ENCODE data around the gene ZFP90.

Gene ZFP90

DNA sequence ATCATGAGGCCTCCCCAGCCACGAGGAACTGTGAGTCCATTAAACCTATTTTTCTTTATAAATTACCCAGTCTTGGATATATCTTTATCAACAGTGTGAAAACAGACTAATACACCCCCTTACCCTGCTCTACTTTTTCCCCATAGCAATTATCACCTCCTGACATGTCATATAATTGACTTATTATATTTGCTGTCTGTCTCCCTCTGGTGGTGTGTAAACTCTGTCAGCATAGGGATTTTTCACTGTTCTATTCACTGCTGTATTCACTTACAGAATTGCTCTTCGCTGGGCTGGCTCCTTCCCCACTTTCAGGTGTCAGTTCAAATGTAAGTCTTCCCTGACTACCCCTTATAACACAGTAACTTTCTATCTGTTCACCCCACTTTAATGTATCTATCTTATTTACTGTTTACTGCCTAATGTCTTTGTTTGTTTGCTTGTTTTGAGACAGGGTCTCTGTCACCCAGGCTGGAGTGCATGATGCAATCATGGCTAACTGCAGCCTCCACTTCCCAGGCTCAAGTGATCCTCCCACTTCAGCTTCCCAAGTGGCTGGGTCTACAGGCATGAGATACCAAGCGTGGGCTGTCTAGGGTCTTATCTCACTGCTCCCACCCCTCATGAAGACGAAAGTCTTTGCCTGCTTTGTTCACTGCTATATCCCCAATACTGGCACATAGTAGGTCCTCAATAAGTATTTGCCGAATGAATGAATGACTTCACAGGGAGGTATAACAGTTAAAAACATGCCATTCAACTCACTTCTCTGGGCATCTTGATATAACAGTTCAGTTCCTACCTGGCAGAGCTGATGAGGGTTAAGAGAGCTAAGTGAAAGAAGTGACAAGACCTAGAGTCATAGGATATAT is 53.6 kb downstream of the ZFP90 start:
- no peak for FAIRE-seq

DNA sequence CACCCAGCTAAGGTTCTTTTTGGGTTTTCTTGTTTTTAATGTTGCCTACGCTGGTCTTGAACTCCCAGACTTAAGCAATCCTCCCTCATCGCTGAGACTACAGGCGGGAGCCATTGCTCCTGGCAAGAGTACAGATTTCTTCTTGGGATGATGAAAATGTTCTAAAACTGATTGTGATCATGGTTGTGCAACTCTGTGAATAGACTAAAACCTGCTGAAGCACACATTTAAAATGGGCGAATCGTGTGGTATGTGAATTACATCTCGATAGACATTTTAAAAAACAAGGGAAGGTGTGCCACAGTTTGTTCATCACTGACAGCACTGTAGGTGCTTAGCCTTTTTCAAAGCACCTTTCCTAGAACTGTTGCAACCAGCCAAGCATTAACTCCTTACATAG is 57.2 kb downstream of the ZFP90 start:
- no peak for FAIRE-seq

DNA sequence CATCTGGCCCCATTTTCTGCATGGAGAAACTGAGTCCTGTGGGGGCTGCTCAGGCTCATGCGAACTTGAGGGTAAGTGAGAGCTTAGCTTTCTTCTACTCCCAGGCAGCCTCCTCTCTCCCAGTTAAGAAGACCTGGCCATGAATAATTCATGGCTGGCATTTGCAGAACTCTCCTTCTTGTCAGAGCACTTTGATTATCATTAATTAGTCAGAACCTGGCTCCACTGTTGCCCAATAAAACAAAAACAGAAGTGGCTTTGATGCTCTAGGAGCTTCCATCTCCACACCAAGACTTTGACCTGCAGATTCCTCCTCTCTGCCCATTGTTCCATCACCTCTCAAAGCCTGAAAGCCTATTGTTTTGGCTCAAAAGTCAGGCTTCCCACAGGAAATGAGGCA is 60.5 kb downstream of the ZFP90 start:
- no peak for FAIRE-seq

DNA sequence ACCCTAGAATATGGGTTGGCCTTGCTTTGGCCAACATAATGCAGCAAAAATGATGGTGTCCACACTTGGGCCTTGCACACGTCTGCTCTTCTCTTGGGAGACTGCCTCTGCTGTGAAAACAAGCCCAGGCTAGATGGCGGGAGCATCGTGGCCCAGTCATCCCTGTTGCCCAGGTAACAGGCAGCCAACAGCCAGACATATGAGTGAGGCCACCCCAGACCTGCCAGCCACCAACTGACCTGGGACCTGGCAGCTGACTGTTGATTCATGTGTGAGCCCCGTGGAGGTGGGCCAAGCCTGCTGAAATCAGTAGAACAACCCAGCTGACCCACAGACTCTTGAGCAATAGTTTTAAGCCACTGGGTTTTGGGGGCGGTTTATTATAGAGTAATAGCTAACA is 66.7 kb downstream of the ZFP90 start:
- no peak for FAIRE-seq

DNA sequence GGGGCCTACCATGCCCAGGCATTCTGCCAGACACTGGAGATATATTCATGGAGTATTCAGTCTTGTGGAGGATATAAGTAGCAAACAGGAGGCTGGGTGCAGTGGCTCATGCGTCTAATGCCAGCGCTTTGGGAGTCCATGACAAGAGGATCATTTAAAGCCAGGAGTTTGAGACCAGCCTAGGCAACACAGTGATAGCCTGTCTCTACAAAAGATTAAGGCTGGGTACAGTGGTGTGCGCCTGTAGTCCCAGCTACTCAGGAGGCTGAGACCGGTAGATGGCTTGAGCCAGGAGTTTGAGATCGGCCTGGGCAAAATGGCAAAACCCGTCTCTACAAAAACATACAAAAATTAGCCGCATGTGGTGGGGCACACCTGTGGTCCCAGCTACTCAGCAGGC is 68.4 kb downstream of the ZFP90 start:
- FAIRE-seq, result no peak

DNA sequence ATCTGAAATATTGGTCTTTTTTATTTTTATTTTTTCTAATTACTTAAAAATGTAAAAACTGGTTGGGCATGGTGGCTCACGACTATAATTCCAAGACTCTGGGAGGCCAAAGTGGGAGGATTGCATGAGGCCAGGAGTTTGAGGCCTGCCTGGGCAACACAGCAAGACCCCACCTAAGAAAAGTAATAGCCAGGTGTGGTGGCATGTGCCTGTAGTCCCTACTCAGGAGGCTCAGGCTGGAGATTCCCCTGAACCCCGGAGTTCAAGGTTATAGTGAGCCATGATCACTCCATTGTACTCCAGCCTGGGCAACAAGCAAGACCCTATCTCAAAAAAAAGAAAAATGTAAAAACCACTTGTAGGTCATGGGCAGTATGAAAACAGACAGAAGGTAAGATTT is 69.2 kb downstream of the ZFP90 start:
- no peak for FAIRE-seq

DNA sequence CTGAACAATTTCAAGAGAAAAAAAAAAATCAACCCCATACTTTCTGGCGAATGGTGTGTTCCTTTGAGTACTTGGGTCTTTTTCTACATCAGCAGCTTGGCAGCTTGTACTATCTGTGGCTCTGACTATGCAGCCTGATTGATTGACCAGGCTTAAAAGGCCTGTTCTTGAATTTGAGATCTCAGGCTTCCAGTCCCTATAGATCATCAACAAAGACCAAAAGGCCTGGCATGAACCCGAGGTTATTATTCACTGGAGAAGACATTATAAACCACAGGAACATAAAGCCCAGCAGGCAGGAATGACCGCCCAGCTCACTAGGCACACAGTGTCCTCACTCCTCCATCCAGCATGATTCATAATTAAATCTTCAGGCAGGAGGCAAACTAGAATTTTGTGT is 73.9 kb downstream of the ZFP90 start:
- FAIRE-seq, result no peak

DNA sequence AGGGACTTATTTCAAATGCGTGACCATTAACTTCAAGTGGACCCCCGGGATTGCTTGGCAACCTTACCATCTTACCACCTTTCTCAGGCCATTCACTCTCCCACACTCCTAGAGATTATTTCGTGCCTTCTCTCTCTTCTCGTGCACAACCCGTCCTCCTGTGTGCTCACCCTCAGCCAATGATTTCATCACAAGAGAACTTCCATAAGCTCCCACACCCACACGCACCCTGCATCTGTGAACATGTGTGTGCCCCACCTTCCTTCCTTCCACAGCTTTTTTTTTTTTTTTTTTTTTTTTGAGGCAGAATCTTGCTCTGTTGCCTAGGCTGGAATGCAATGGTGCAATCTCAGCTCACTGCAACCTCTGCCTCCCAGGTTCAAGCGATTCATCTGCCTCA is 78.6 kb downstream of the ZFP90 start:
- no peak for FAIRE-seq

Data from A204.1 (cell line).